Skeletal muscle cell (primary cell): Measurements from ENCODE around the gene RBM47.
"Not testable (repeated sequence)": the region's sequence is repeated elsewhere in the genome, so short reads cannot be mapped to it uniquely, and the experiment has no call there.

Experiments
- DNase-seq: peaks from one replicate; pipeline ENCODE4 v3.0.0-alpha.2; 2010; ENCODE audit warnings: low read depth
- H3K4me3 ChIP-seq: 2 replicates; pipeline ENCODE4 v1.5.1; 2011; ENCODE audit warnings: low read depth, mild to moderate bottlenecking, control low read depth, low read length, moderate library complexity

The RBM47 gene

DNA sequence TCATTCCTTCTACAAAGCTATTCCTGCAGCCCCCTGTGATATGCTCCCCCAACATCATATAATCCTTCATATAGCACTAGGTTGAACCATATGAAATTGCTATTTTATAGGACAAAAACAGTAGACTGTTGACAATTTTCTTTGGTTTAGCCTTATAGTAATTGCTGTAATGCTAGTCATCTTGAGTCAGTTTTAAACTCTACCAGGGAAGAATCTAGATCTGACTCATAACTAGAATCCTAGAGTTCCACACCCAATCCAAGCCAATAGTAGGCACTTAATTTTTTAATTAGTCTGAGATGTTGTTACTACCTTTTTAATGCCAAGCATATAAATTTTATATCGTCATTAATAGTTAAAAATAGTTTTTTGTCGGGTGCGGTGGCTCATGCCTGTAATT, 157.7 kb downstream of the RBM47 start:
- no peak for DNase-seq
- no peak overlapping the region for H3K4me3 ChIP-seq

DNA sequence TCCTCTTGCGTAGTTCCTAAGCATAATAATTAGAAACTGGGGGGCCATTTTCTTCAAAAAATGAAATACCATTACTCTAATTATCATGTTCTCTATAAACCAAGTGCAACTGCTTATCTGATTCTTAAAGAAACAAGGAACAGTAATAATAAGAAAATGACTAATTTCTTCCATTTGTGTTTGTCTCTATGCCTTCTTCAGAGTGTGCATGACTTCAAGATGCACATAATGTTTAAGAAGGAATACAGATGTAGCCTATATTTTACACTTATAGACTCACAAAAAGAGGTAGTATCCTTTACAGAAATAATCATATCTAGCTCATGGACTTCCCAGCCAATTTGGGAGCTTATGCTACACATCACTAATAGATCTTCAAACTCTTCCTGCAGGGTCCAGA, 162.9 kb downstream of the RBM47 start:
- DNase-seq: no peak
- no peak overlapping the region for H3K4me3 ChIP-seq

DNA sequence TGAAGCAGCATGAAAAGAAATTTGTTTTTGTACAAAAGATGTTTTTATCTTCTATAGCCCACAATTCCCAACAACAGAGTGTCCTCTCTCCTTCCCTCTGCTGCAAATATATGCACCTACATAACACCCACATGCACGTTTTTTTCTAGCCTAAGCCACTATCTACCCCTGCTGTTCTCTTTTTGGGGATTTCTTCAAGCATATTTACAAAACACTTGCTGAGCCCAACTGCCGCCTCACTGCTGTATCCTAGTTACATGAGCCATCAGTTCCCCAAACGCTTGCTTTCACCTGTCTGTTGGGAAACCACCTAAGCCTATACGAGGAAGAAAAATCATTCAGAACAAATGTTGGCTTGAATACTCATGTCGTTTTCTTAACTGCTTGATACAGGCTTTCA, 167.3 kb downstream of the RBM47 start:
- DNase-seq: no peak
- no peak overlapping the region for H3K4me3 ChIP-seq

DNA sequence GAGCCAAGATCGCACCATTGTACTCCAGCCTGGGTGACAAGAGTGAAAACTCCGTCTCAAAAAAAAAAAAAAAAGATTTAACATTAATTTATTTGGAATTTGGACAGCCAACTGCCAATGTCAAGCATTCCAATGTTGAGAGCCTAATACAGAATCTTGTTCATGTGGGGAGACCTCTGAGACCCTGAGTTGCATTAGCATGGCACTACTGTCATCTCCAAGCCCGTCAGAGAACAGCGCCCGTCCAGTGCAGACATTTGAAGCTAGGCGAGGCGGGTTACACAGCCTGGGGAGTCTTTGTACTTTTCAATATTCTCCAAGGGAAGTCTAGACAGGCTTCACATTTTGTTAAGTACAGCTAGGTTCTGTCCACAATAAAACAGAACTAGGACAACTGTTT, 167.8 kb downstream of the RBM47 start:
- no peak for DNase-seq
- no peak overlapping the region for H3K4me3 ChIP-seq

DNA sequence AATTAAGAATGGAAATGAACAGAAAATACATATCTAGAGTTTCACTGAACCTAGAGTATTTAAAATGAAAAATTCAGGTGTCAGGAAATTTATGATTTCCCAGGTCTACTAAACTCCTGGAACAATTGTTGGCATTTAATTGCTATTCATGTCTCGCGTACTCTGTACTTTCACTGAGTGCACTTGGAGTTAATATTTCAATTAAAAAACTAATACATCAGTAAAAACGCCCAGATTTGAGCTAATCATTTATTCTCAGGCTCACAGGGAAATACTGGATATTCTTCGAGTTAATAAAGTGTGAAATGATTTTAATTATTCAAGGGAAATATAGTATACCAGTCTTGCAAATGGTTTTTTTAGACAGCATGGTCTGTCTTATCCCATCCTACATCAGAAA, 168.6 kb downstream of the RBM47 start:
- no peak for DNase-seq
- no peak overlapping the region for H3K4me3 ChIP-seq

DNA sequence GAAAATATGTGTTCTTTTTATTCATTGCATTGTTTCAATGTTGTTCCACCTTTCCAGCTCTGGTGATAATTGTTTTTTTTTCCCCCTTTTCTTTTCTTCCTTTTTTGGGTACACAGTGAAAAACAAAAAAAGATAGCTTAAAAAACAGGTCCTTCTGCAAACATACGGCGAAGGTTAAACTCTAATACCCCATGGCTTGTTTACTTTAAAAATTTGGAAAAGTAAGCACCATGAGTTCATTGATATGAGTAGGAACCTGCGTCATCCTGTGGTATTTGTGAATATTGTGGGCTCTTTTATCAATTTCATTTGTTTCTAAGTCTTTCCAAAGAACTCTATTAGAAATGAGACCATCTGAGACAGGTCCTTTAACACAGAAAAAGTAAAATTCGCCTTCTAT, 171.0 kb downstream of the RBM47 start:
- H3K4me3 ChIP-seq: no peak overlapping the region
- DNase-seq: no peak

DNA sequence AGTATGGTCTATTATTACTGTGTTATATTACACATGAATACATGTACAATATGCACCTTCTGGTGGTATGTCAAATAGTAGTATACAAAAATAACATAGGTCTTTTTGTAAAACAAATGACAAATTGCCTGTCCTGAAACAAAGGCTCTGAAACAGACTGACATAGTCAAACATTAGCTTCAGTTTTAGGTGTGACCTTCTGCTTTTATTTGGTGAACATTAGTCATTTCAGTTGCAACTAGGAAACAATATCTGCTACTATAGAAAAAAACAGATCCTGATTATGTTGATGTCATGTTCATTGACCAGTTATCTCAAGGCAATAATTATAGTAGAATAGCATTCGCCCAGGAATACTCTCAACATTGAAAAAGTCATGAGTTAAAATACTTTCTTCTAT, 171.6 kb downstream of the RBM47 start:
- no peak overlapping the region for H3K4me3 ChIP-seq
- no peak for DNase-seq

DNA sequence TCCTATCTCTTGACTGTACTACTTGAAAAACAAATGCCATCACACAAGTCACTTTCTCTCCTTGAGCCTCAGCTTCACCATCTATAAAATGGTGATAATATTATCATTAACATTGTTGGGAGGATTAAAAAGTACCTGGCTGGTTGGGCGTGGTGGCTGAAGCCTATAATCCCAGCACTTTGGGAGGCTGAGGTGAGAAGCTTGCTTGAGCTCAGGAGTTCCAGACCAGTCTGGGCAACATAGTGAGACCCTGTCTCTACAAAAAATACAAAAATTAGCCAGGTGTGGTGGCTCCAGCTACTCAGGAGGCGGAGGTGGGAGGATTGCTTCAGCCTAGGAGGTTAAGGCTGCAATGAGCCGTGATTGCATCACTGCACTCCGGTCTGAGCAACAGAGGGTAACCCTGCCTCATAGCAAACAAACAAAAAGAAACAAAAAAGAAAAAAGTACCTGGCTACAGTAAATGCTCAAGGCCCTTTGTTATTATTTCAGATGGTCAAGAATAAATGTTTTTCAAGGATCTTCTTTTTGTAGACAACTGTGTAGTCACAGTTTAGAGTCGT, 174.2 kb downstream of the RBM47 start:
- no peak for DNase-seq
- H3K4me3 ChIP-seq: no peak overlapping the region

DNA sequence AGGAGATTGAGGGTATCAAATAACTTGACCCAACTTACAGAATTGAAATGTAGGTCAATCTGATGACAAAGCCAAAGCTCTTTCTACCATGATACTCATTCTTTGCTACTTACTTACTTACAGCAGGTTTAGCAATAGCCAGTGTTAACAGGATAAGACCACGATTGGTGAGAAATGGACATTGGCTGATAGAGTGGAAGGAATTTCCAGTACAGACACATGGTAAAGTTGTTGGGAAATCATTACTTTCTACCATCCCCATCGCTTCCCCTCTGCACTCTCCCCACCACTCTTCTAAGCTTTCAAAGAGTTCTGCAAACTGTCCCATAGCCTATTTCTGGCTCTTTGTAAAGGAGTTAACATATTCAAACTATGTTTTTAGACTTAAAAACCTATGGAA, 174.8 kb downstream of the RBM47 start:
- no peak overlapping the region for H3K4me3 ChIP-seq
- DNase-seq: no peak

DNA sequence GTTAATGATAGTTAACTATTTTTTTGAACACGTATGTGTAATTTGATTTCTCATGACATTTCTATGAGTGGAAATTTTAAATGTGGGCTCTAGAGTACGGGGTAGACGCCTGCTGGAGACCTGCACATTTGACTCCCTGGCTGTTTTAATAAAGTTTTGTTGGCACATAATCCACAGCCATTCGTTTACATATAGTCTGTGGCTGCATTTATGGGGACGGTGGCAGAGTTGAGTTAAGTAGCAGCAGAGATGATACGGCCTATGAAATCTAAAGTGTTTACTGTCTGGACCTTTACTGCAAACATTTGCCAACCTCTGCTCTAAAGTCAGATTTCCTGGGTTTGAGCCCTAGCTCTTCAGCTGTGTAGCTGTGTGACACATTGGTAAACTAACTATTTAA, 175.8 kb downstream of the RBM47 start:
- no peak for DNase-seq

DNA sequence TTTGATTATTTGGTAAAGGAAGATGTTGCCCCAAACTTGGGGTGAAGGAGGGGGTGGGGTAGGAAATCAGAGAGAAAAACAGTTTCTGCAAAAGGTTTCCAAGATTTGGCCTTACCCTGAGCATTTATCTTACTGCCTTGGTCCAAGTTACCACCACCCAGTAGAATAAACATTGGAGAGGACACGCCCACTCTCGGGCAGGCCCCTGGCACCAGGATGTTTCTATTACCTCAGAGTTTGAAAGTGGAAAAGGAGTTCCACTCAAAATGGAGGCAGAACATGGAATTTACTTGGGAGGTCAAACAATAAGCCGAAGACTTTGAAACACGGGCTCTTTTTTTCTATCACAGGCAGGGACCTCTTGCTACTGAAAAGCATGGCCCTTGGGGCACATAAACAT, 180.8 kb downstream of the RBM47 start:
- DNase-seq: no peak
- no peak overlapping the region for H3K4me3 ChIP-seq

More for the DNA sequence above, 175.8 kb downstream of the RBM47 start:
- H3K4me3 ChIP-seq: no peak overlapping the region

DNA sequence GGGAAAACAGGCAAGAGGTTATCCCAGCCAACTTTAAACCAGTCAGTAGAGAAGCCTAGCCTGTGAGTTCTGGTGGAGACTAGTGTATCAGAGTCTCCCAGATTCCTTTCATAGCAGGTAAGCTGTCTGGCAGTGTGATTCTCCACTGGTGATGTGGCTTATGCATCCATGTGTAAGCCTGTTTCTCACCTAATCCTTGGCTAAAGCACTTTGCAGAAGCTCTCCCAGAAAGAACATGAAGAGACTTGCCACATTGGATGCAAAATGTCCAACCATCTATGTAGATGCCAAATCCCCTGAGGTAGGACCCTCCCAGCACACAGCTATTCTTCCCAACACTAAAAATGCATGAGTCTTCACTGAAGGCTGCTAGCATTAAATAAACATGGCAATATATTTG, 182.8 kb downstream of the RBM47 start:
- H3K4me3 ChIP-seq: no peak overlapping the region
- no peak for DNase-seq

DNA sequence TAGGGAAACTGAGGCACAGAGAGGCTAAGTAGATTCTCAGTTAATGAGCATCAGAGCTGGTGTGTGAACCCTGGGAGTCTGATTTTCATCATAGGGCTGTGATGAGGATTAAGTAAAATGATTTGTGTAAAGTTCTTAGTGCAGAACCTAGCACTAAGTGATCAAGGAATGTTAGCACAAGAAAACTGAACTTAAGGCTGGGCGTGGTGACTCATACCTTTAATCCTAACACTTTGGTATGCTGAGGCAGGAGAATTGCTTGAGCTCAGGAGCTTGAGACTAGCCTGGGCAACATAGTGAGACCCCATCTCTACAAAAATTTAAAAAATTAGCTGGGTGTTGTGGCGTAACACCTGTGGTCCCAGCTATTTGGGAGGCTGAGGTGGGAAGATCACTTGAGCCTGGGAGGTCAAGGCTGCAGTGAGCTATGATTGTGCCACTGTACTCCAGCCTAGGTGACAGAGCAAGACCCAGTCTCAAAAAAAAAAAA, 183.4 kb downstream of the RBM47 start:
- not testable (repeated sequence) for H3K4me3 ChIP-seq, DNase-seq

DNA sequence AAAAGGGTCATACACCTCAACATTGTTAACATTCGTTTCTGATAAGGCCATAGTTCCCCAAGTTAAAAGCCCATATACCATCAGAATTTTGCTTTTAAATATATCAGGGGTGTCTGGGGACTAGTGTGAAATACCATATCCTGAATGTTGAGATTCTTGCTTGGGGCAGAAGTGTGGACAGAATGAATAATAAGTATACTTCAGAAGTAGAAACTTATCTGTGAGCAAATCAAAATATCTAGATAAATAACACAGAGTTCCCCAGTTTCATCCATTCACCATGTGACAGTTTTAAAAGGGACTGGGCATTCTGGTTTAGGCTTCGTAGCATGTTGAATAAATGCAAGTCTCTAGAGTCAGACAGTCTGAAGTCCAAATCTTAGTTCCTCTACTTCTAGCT, 184.0 kb downstream of the RBM47 start:
- no peak overlapping the region for H3K4me3 ChIP-seq
- DNase-seq: no peak

DNA sequence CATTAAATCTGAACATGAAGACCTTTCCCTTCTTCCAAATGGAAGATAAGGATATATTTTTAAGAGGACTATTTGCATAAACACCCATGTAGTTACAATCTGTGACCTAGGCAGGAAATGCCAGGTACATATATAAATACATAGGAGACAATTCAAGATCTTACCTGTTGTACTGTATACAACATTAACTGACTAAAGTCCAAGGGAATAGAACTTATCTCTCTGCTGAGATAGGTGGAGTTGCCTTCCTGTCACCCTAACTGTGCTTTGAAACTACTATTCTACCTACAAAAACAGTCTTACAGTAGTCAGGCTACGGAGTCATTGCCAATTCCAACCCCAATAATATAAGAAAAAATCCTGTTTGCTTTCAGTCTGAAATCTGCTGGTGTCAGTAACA, 188.2 kb downstream of the RBM47 start:
- no peak for DNase-seq
- no peak overlapping the region for H3K4me3 ChIP-seq

DNA sequence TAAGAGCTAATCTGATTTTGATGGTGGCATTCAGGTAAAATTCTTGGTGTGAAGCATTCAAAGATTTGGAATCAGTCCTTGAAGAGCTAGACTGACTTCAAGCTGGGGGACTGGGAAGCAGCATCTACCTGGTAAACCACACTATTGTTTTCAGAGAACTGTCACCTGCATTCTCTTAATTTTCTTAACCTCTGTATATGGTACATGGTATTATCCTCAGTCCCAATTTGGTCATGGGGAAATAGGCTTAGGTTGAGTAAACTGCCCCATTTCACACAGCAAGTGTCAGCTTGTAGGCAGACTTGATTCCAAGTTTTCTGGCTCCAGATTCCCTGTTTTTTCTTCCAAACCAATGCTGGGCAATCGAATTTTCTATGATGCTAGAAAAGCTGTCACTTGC, 190.1 kb downstream of the RBM47 start:
- no peak overlapping the region for H3K4me3 ChIP-seq
- DNase-seq: no peak

DNA sequence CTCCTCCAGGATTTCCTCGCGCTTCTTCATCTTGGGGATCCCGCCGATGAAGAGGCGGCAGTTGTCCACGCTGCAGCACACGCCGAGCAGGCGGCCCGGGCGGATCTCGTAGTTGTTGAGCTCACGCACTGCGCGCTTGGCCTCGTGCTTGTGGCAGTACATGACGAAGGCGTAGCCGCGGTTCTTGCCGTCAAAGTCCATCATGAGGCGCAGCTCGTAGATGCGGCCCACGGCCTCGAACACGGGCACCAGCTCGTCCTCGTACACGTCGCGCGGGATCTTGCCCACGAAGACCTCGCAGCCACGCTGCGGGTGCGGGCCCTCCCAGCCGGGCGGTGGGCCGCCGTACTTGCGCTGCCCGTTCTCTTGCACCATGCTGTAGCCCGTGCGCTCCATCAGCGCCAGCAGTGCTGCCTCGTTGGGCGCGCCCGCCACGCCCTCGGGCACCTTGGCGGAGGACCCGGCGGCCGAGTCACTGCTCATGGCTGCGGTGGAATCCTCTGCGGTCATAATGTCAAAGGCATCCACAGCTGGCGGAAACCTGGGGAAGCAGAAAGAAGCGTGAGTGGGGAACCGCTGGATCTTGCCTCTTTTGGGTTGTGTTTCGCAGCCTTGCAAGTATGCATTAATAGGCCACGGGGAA, 191.2 kb downstream of the RBM47 start:
- no peak overlapping the region for H3K4me3 ChIP-seq
- no peak for DNase-seq

DNA sequence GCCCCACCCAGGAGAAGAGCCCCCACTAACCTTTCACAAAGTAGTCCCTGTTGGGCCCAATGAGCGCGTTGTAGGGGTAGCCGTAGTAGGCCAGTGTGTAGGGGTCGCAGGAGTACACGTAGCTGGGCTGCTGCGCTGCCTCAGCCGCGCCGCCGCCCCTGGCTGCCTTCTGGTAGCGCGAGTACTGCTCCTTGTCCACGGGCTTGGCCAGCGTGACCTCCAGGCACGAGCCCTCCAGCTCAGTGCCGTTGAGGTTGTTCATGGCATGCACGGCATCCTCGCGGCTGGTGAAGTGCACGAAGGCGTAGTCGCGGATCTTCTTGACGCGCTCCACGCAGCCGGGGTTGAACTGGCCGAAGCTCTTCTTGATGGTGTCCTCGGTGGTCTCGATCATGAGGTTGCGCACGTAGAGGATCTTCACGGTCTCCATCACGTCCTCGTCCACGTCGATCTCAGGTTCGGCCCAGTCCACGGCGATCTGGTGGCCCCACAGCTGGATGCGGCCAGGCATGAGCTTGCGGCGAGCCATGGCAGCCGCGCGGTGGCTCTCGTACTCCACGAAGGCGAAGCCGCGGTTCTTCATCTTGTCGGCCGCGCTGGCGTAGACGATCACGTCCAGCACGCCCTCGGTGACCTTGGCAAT, 191.8 kb downstream of the RBM47 start:
- no peak for DNase-seq
- no peak overlapping the region for H3K4me3 ChIP-seq

DNA sequence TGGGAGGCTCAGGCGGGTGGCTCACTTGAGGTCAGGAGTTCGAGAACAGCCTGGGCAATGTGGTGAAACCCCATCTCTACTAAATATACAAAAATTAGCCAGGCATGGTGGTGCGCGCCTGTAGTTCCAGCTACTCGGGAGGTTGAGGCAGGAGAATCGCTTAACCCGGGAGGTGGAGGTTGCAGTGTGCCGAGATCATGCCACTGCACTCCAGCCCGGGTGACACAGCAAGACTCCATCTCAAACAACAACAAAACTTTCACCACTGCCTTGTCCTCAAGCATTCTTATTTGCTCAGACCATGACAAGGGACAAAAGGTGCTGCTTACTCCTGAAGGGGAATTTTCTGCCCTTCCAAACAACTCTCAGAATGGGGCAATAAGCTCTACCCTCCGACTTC, 194.4 kb downstream of the RBM47 start:
- H3K4me3 ChIP-seq, DNase-seq: not testable (repeated sequence)

DNA sequence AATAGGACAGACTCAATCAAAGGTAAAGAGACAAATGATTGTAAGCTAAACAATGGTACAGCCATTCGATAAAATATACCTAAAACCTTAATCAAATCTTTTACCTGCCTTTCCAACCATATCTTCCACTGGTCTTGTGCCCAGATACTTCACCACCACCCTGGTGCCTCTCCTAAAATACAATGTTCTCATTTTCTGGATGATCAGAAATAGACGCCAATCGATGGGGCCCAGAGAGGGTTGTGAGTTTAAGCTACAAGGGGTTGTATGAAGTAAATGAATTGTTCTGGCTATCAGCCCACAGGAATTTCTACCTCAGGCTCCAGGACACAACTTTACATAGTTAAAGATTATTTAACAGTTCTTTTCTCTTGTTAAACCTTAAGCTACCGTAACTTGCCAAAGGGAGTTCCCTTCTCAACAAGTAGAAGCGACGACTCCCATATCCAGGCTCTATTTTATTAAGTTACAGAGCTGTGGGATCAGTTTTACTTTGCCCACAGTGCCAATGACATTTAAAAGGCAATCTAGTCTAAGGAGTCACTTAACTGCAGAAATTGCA, 195.5 kb downstream of the RBM47 start:
- DNase-seq: no peak
- H3K4me3 ChIP-seq: no peak overlapping the region

DNA sequence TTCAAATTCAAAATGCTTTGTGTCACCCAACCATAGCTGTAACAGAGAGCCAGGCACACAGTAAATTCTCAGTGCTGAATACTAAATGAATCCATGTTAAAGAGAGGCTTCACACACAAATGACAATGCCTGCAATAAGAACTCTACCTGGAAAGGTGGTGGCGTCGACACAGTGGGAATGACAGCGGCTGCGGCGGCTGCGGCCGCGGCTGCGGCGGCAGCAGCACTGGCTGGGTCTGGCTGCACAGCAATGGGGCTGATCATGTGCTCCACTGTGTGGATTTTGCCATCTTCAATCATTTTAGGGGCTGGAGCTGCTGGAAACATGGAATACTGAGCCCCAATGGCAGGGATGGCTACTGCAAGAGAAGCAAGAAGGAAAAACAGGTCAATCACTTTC, 197.2 kb downstream of the RBM47 start:
- no peak overlapping the region for H3K4me3 ChIP-seq
- DNase-seq: no peak
